PC-9 (cell line): ENCODE measurements around the gene FERMT3.

Experiments used
- EZH2 ChIP-seq: fragments of 200-600 bp; sonication (generic); IDR thresholded peaks from 2 replicates; pipeline ENCODE4 v1.8.0; 2017; ENCODE audit warnings: antibody characterized with exemption, low read depth
- TF ChIP-seq, protein P1 (sequence below): fragments of 200-600 bp; sonication (generic); conservative IDR thresholded peaks from 2 replicates; pipeline ENCODE4 v1.6.1; 2017; ENCODE audit warnings: mixed run types, antibody characterized with exemption, mild to moderate bottlenecking, moderate library complexity

DNA sequence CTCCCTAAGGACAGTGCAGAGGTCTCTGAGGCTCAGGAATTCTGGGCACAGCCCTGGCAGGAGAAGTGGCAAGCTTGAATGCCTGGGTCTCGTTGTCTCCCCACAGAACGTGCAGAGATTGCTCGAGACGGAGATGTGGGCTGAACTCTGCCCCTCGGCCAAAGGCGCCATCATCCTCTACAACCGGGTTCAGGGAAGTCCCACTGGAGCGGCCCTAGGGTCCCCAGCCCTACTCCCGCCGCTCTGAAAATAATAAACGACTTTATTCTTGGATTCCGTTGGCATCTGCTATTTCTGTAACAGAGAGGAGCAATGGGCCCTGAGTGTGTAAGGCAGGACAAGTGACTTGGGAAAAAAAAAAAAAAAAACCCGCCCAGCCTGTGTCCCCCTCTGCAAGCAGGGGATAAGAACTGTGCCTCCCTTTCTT, 23.2 kb downstream of the FERMT3 start:
- TF ChIP-seq, protein P1, sequence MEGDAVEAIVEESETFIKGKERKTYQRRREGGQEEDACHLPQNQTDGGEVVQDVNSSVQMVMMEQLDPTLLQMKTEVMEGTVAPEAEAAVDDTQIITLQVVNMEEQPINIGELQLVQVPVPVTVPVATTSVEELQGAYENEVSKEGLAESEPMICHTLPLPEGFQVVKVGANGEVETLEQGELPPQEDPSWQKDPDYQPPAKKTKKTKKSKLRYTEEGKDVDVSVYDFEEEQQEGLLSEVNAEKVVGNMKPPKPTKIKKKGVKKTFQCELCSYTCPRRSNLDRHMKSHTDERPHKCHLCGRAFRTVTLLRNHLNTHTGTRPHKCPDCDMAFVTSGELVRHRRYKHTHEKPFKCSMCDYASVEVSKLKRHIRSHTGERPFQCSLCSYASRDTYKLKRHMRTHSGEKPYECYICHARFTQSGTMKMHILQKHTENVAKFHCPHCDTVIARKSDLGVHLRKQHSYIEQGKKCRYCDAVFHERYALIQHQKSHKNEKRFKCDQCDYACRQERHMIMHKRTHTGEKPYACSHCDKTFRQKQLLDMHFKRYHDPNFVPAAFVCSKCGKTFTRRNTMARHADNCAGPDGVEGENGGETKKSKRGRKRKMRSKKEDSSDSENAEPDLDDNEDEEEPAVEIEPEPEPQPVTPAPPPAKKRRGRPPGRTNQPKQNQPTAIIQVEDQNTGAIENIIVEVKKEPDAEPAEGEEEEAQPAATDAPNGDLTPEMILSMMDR = no peak
- TF ChIP-seq EZH2 = no peak
